ENCODE results near the gene SLC7A6OS.

Gene SLC7A6OS

DNA sequence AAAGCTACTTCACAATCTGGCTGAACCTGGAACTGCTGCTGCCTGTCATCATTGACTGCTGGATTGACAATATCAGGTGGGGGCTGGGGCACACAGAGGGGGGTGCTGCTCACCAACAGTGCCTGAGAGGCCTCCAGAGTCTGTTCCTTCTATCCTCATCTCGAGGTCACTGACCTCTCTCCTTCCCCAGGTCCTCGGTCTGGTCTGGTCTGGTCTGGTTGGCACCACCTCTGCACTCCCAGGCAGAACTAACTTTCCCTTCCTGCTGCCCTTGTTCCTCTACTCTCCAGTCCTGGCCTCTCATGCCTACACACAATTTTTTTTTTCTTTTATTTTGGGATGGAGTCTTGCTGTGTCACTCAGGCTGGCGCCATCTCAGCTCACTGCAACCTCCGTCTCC lies 61.4 kb downstream of the SLC7A6OS start:
- DNase-seq = no peak
